ENCODE measurements around the gene EZH1.
A peak's percentile ranks its signal among the peaks of the same experiment; 100 is the strongest.
"Not testable (repeated sequence)": the region's sequence is repeated elsewhere in the genome, so short reads cannot be mapped to it uniquely, and the experiment has no call there.

EZH1 gene

GRCh38 chr17:42769964-42770363 lies 25.1 kb upstream of the EZH1 start:
- DNase-seq: not testable (repeated sequence)

DNA sequence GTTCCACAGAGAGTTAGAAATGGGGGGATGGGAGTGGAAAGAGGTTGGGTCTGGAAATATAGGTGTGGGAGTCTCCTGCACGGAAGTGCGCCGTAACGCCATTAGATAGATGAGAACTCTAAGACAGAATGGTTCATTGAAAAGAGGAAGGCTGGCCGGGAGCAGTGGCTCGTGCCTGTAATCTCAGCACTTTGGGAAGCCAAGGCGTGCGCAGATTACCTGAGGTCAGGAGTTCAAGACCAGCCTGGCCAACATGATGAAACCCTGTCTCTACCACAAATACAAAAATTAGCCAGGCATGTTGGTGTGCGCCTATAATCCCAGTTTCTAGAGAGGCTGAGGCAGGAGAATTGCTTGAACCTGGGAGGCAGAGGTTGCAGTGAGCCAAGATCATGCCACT lies 23.2 kb upstream of the EZH1 start:
- DNase-seq: not testable (repeated sequence)

DNA sequence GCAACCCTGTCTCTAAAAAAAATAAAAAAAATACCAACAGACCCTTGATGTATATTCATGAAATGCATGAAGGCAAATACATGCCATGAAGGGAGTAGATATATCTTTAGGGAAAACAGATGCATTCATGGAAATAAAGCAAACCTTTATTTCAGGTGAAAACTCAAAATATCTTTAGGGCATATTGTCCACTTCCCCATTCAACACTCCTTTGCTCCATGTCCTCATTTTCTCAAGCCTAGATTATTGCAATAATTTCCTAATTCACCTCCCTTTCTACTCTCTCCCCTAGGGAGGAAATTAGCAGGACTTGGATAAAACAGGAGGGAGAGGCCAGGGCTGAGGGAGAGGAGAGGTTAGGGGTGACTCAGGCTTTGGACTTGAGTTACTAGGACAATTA lies 22.7 kb upstream of the EZH1 start:
- DNase-seq: no peak

DNA sequence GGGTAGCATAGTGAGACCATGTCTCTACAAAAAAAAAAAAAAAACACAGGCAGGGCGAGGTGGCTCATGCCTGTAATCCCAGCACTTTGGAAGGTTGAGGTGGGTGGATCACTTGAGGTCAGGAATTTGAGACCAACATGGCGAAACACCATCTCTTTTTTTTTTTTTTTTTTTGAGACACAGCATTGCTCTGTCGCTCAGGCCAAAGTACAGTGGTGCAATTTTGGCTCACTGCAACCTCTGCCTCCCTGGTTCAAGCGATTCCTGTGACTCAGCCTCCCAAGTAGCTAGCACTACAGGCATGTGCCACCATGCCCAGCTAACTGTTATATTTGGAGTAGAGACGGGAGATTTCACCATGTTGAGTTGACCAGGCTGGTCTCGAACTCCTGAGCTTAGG lies 21.3 kb upstream of the EZH1 start:
- no peak for DNase-seq

GRCh38 chr17:42761638-42762037 lies 16.8 kb upstream of the EZH1 start:
- DNase-seq: no peak

DNA sequence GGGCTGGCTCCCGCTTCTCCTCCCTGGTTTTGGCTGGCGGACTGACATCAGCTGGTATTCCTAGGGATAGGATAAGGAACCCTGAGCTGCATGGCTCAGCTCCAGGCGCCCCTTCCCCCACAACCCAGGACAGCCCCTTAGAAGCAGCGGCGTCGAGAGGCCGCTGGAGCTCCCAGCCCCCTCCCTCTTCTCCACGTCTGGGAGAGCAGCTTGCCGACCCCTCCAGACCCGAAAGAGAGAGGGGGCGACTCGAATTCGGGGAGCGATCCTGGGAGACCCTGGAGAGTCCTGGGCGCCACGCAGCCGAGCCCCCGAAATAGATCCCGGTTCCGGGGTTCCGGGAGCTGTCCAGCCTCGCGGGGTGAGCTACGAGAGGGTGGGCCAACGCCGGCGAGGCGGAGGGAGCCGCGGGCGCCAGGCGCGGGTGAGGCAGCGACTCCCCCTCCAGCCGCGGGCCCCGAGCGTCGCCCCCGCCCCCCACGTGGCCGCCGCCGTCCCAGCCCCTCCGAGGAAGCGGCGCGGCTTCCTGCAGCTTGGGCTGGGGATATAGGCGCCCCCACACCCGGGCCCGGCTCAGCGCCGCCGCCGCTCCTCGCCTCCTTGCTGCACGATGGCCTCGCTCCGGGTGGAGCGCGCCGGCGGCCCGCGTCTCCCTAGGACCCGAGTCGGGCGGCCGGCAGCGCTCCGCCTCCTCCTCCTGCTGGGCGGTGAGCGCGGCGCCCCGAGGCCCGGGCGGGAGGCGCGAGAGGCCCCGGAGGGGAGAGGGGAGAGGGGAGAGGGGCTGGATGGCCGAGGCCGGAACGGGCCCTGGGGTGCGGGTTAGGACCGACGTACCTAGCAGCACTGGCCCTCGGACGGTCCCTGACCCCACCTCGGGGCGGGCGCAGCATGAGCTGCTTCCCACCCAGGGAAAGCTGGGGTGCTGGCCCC lies 16.1 kb upstream of the EZH1 start, which contains the start of gene RAMP2:
Gene RAMP2 (plus strand): TSS at position 576 of the 930 bp plus-strand sequence. CDS start 35 bp downstream, at position 611.
- DNase-seq: no peak

DNA sequence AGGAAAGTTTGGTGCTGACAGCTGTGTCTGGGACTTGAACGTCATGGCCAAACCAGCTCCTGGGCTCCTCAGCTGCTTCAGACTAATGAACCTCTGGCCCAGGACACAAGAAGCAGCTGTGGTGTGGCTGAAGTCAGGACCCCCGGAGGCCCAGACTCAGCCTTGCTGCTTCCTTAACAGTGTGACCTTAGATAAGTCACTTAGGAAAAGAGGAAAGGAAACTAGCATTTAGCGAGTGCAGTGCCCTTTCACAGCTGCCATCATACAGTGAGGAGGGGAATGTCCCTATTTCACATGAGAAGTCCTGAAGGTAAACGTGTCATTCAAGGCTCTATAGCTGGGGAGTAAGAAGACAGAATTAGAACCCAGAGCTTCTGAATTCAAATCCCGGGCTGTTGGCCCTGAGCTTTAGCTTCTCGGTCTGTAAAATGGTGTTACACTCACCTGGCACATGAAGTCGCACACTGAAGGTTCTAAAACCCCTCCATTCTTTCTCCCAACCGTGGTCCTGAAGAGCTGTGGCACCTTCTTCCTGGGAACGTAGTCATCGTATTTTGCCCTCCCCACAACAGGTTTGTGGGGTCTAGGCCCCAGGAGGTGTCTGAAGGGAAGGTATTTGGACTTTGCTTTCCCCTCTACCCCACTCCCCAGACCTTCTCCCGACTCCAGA lies 15.3 kb upstream of the EZH1 start:
- no peak for DNase-seq

- no peak for DNase-seq
Measured at GRCh38 chr17:42754782-42755181, 9.9 kb upstream of the EZH1 start.

- no peak for DNase-seq
Measured at GRCh38 chr17:42751628-42752027, 6.8 kb upstream of the EZH1 start.

DNA sequence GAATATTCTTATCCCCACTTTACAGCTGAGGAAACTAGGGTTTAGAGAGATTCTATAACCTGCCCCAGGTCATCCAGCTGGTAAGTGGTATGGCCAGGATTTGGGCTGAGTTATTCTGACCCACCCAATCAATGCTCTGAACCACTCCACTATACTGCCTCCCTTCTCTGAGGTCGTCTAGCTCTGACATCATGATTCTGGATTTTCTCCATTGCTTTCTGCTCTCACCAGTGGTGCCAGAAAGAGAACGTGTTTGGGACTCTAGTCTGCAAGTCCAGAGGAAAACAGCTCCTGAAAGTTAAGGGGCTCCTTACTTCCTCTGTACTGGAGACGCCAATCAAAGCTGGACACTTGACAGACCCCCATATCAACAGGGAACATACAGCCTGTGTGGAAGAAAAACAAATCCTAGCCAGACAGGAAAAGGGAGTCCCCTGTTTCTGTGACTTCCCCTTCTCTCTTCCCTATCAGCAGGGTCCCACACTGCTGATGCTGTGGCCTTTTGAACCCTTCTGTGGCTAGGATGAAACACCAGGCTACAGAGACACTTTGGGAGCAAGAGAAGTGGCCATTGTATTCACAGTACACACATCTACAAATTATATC lies 6.0 kb upstream of the EZH1 start:
- no peak for DNase-seq

DNA sequence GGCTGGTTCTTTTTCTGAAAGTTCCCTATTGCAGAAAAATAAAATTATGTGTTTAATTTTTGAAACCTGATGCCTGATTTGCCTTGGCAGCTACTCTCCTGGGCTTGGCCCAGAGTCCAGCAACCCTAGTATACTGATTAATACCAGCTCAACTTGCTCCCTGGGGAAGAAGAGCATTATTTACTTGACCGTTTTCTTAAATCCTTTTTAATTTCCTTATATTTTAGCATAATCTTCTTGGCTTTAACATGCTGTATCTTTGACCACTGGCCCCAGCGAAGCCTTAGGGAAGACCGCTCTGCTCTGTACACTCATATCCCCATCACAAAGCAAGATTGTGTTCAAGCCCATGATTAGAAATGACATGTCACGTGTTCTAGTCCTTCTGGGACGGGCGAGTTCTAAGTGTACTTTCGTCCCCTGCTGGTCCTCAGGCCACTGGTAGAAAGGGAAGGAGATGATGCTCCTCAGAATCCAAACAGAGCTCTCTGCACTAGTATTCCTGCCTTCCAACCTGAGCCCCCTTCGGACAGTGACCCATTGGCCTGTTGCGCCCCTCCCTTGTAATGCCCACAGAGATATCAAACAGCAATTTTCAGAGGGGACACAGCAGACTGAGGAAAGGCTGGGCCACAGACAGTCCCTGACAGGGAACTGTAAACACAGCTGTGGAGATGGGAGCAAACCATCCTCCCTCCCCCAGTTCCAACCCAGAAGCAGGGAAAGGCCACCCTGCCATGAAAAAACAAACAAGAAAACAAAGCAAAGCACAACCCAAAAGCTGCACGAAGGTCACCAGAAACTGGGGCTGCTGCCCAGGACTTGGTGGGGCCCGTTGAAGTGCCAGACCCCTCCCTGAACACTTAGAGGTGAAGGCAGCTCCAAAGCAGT lies 4.3 kb upstream of the EZH1 start:
- DNase-seq: no peak

- DNase-seq: no peak
Measured at GRCh38 chr17:42748202-42748907, 3.5 kb upstream of the EZH1 start.

DNA sequence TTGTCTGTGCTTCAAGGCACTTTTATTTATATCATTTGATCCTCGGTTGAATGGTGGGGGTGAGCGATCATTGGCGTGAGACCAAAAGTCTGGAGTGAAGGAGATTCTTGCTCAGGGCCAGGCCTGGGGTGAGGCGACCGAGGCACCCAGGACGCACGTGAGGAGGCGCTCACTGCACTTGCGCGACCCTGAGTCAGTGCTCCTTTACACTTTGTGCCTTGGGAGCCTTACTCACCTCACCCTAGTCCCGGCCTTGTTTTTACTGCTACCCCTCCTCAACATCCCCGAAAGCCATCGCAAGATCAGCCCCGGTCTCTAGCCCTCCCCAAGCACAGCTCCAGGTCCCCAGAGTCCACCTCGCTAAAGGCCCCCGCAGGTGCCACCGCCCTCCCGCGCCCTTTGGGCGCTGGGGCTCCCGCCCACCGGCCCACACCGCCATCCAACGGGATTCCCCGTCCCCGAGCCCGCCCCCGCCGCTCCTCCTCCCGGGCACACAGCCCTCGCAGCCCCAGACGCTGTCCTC lies 496 bp downstream of the EZH1 start:
- peak; percentile 81 for DNase-seq

DNA sequence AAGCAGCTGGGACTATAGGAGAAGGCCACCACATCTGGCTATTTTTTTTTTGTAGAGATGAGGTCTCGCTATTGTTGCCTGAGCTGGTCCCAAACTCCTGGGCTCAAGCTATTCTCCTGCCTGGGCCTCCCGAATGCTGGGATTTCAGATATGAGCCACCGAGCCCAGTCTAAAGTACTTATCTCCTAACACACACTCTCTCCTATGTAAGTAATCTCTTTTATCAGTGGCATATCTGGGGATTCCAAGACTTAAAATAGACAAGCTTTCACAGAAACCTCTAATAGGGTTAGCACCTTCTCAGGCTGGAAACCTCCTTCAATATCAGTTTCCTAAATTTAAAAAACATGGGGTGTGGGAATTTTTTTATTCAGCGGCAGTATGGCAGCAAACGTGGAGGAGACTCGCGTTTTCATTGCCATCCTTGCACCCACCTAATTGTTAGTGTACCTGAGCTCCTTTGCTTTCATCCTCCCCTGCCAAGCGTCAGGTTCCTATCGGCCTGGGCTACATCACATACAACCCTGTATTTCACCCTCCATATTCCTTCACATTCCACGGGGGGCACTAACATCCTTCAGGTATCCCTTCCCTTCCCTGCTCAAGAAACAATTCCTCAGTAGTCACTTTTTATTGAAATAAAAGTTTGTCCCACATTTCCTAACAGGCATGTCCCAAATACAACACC lies 1.1 kb downstream of the EZH1 start:
- DNase-seq: no peak

DNA sequence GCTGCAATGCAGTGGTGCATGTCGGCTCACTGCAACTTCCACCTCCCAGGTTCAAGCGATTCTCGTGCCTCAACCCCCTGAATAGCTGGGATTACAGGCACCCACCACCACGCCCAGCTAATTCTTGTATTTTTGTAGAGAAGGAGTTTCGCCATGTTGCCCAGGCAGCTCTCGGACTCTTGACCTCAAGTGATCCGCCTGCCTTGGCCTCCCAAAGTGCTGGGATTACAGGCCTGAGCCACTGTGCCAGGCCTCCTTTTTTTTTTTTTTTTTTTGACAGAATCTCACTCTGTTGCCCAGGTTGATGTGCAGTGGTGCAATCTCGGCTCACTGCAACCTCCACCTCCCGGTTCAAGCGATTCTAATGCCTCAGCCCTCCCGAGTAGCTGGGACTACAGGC lies 1.9 kb downstream of the EZH1 start:
- DNase-seq: not testable (repeated sequence)

- DNase-seq: no peak
Measured at GRCh38 chr17:42740699-42741098, 4.1 kb downstream of the EZH1 start.

- no peak for DNase-seq
Measured at GRCh38 chr17:42725143-42725542, 19.7 kb downstream of the EZH1 start.

DNA sequence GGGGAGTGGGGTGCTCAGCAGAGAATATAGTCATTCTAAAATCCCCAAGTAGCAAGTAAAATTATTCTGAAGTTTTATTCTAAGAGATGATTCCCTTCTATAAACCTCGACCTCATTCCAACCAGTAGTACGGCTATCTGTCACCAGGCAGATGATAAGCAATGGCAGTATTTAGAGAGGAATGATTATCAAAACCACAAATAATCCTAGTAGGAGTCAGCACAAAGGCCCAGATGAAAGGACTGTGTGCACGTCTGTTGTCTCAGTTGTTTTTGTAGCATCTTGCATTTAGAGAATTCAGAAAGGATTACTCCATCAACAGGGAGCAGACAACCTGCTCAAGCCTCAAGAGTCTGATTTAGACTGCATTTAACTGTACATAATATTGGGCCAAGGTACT lies 21.2 kb downstream of the EZH1 start:
- DNase-seq: no peak

DNA sequence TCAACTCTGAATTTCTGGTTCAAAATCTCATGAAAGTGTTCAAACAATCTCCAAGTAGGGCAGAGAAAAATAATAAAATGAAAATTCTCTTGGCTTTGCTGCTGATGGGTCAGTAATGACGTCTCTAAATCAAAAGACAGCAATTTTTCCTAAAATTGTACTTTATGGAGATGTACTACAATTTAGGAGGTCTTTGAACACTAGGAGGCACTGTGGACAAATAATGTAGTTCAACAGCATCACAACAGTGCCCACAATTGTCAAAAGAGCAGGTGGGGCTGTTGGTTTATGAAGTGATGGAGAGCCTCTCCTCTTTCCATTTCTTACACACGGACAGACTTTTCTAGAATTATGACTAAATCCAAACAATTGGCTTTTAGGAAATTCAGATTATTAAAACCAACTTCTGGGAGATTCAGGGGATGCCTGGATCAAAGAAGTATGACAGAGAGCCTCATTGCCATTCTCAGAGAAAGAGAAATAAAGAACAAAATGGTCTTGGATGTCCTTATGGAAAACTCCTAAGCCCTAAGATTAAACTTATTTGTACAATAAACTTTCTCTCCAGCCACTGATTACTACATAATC lies 23.8 kb downstream of the EZH1 start:
- DNase-seq: no peak

- DNase-seq: no peak
Measured at GRCh38 chr17:42709561-42709960, 35.3 kb downstream of the EZH1 start.

- no peak for DNase-seq
Measured at GRCh38 chr17:42708588-42708987, 36.3 kb downstream of the EZH1 start.

Data from stimulated activated CD4-positive, alpha-beta T cell treated with anti-CD3 and anti-CD28 coated beads, Interleukin-1b, Interleukin-23, amount 100 ng/mL, for 48 hours (primary cell).